HepG2 (cell line): ENCODE measurements around the gene PRKCE. TPM values are rescaled to one million over a fixed set of nuclear protein-coding genes. Genes with fewer than 3 reads are reported as not detected.

ENCODE experiments used
- ATAC-seq: fragments of 200-7000 bp; cut with Tn5 transposase; 3 replicates; pipeline ENCODE4 v1.9.1; 2020; ENCODE audit warnings: mild to moderate bottlenecking, moderate library complexity
- BruUV-seq: library from RNA; stranded (reverse); fragments of 400-500 nt; replicated peaks from 2 replicates; lab custom pipeline; 2021; lab: Mats Ljungman, UMichigan
- CTCF ChIA-PET: fragments of 300-600 bp; formaldehyde crosslinking; extraction: SDS; loops from one replicate; lab custom pipeline; 2021; ENCODE audit warnings: low total read pairs, inconsistent platforms, low intra/inter-chr PET ratio; lab: Yijun Ruan, JAX
- POLR2A ChIA-PET: fragments of 350-600 bp; sonication (Branson Sonifier 250); formaldehyde crosslinking; loops from one replicate; lab custom pipeline; 2020; ENCODE audit warnings: antibody characterized with exemption, inconsistent platforms; lab: Yijun Ruan, JAX
- DNase-seq: peaks from one replicate; pipeline ENCODE4 v3.0.0-alpha.2; 2015; ENCODE audit warnings: low spot score
- FAIRE-seq: peaks from 3 replicates; lab custom pipeline; 2011; peaks lifted over from hg19 to GRCh38; lab: Jason Lieb, UNC
- H2AFZ ChIP-seq: one replicate; pipeline ENCODE4 v1.6.1; 2011; ENCODE audit warnings: low read length, inconsistent platforms
- H3K27ac ChIP-seq: fragments of 300-600 bp; 3 replicates; pipeline ENCODE4 v1.8.0; 2011; ENCODE audit warnings: mixed run types, mild to moderate bottlenecking, mixed read lengths, low read length, inconsistent platforms; ENCODE audit not compliant: insufficient read depth; ENCODE audit errors: extremely low read length
- H3K27me3 ChIP-seq, 2 experiments: fragments of 200-600 bp in 1 of 2; 2 replicates in 1 of 2; 3 replicates in 1 of 2; pipeline versions ENCODE4 v1.6.0 to v1.8.0; 2011; ENCODE audit warnings: low read length in 2 of 2, mild to moderate bottlenecking in 2 of 2, moderate library complexity in 2 of 2, inconsistent platforms in 1 of 2; ENCODE audit not compliant: insufficient read depth in 2 of 2, control insufficient read depth in 1 of 2
- H3K36me3 ChIP-seq, 2 experiments: fragments of 200-600 bp in 1 of 2; replicated peaks in 1 of 2; 2 replicates in 1 of 2; 3 replicates in 1 of 2; pipeline versions ENCODE4 v1.5.1 to v1.8.0; 2011; ENCODE audit warnings: low read length in 2 of 2, inconsistent platforms in 1 of 2; ENCODE audit not compliant: insufficient read depth in 2 of 2, control insufficient read depth in 1 of 2
- H3K4me1 ChIP-seq: 2 replicates; pipeline ENCODE4 v1.5.1; 2012; ENCODE audit warnings: low read length, inconsistent platforms; ENCODE audit not compliant: insufficient read depth
- H3K4me2 ChIP-seq: 2 replicates; pipeline ENCODE4 v1.6.0; 2011; ENCODE audit warnings: low read depth, low read length, inconsistent platforms
- H3K4me3 ChIP-seq, 3 experiments: fragments of 200-600 bp in 1 of 3; sonication (generic), shearing (Covaris generic) in 1 of 3; replicated peaks in 1 of 3; 2 replicates each; pipeline ENCODE4 v1.5.1; 2011 to 2016; ENCODE audit warnings: low read length in 3 of 3, inconsistent platforms in 2 of 3, low read depth in 2 of 3, mild to moderate bottlenecking in 2 of 3, control low read depth in 1 of 3, mixed read lengths in 1 of 3; ENCODE audit not compliant: insufficient read depth in 1 of 3
- H3K79me2 ChIP-seq: one replicate; pipeline ENCODE4 v1.6.1; 2011; ENCODE audit warnings: low read length, inconsistent platforms; ENCODE audit not compliant: insufficient read depth
- H3K9ac ChIP-seq: 2 replicates; pipeline ENCODE4 v1.6.0; 2011; ENCODE audit warnings: mild to moderate bottlenecking, low read depth, low read length, inconsistent platforms; ENCODE audit not compliant: insufficient read depth
- H3K9me3 ChIP-seq: 2 replicates; pipeline ENCODE4 v1.5.1; 2012; ENCODE audit warnings: mild to moderate bottlenecking, low read length
- H4K20me1 ChIP-seq: 2 replicates; pipeline ENCODE4 v1.6.0; 2011; ENCODE audit warnings: inconsistent platforms, mild to moderate bottlenecking, low read length, moderate library complexity; ENCODE audit not compliant: insufficient read depth
- BCL6 ChIP-seq: IDR thresholded peaks from 2 replicates; pipeline ENCODE4 v1.6.1; 2016; ENCODE audit warnings: missing genetic modification reagents, missing compliant biosample characterization
- BORCS8-MEF2B ChIP-seq: sonication (generic); formaldehyde crosslinking; IDR thresholded peaks from 2 replicates; pipeline ENCODE4 v1.8.0; 2022; ENCODE audit warnings: mild to moderate bottlenecking, missing genetic modification reagents
- CEBPB ChIP-seq: IDR thresholded peaks from 2 replicates; pipeline ENCODE4 v1.6.1; 2011; ENCODE audit warnings: low read depth, low read length, improper control_type of control experiment, borderline replicate concordance
- HNRNPH1 ChIP-seq: fragments of 200-400 bp; formaldehyde crosslinking; optimal IDR thresholded peaks from 2 replicates; pipeline ENCODE3; 2017; ENCODE audit warnings: mild to moderate bottlenecking, low read depth, low read length
- HOXA9 ChIP-seq: sonication (generic); formaldehyde crosslinking; IDR thresholded peaks from 2 replicates; pipeline ENCODE4 v1.8.1; 2022; ENCODE audit warnings: missing genetic modification reagents, mild to moderate bottlenecking, moderate library complexity, borderline replicate concordance
- KDM5A ChIP-seq: fragments of 200-600 bp; sonication (generic); IDR thresholded peaks from 2 replicates; pipeline ENCODE4 v1.7.0; 2018; ENCODE audit warnings: antibody characterized with exemption, mild to moderate bottlenecking, low read length, borderline replicate concordance
- KLF6 ChIP-seq: IDR thresholded peaks from 2 replicates; pipeline ENCODE4 v1.8.0; 2016; ENCODE audit warnings: missing biosample characterization, missing genetic modification reagents
- PAWR ChIP-seq: sonication (generic); formaldehyde crosslinking; IDR thresholded peaks from 2 replicates; pipeline ENCODE4 v1.4.0; 2020; ENCODE audit warnings: missing genetic modification reagents, mild to moderate bottlenecking, borderline replicate concordance
- ZNF17 ChIP-seq: sonication (generic); formaldehyde crosslinking; IDR thresholded peaks from 2 replicates; pipeline ENCODE4 v1.5.0; 2020; ENCODE audit warnings: mild to moderate bottlenecking, missing genetic modification reagents
- ZNF430 ChIP-seq: sonication (generic); formaldehyde crosslinking; IDR thresholded peaks from 2 replicates; pipeline ENCODE4 v1.9.0; 2021; ENCODE audit warnings: mild to moderate bottlenecking, missing genetic modification reagents
- ZSCAN20 ChIP-seq: sonication (generic); formaldehyde crosslinking; IDR thresholded peaks from 2 replicates; pipeline ENCODE4 v1.4.0; 2020; ENCODE audit warnings: missing genetic modification reagents, mild to moderate bottlenecking, borderline replicate concordance
- WGBS: methylation state at CpG from one replicate; pipeline ENCODE4 v1.1.6; 2017; ENCODE audit warnings: low lambda C conversion rate; 5-methylcytosine and 5-hydroxymethylcytosine counted together
- in situ Hi-C: cut with HindIII; loops from 2 replicates; pipeline ENCODE4 v1.10.0; 2017; ENCODE audit warnings: low pct_unique_long_range_greater_than_20kb; ENCODE audit not compliant: extremely low pct_ligation_motif_present
- intact Hi-C: fragments of 100-400 bp; cut with micrococcal nuclease; formaldehyde crosslinking; loops from one replicate; pipeline ENCODE4 v1.10.0; 2022; ENCODE audit not compliant: unreplicated experiment
- polyA plus RNA-seq, 8 experiments: library from polyadenylated mRNA; depleted of rRNA in 3 of 8; stranded (reverse) in 7 of 8; unstranded in 1 of 8; fragments of >200 nt; fragmentation: Illumina TruSeq in 4 of 8; extraction: Trizol in 4 of 8; gene quantifications; 2 replicates each; pipeline versions ENCODE4 v1.2.1 to v1.2.3, GENCODE V29; 2011 to 2016; ENCODE audit warnings: low read depth in 4 of 8, missing spikeins in 1 of 8, mixed read lengths in 1 of 8; ENCODE audit not compliant: insufficient read depth in 1 of 8
- total RNA-seq, 5 experiments: library from RNA; depleted of rRNA; stranded (reverse); fragments of >200 nt; fragmentation: Illumina TruSeq; extraction: Trizol; gene quantifications; 2 replicates each; pipeline ENCODE4 v1.2.3, GENCODE V29; 2016; ENCODE audit warnings: low read depth in 1 of 5
- TF ChIP-seq, protein P1 (sequence below), 2 experiments: sonication (generic) in 1 of 2; formaldehyde crosslinking in 1 of 2; IDR thresholded peaks; 2 replicates each; pipeline versions ENCODE4 v1.4.0 to v1.6.1; 2018 to 2020; ENCODE audit warnings: missing genetic modification reagents in 2 of 2, borderline replicate concordance in 1 of 2, low read depth in 1 of 2, mild to moderate bottlenecking in 1 of 2, missing biosample characterization in 1 of 2
- TF ChIP-seq, protein P2 (sequence below): sonication (generic); formaldehyde crosslinking; IDR thresholded peaks from 2 replicates; pipeline ENCODE4 v1.5.0; 2020; ENCODE audit warnings: mild to moderate bottlenecking, missing genetic modification reagents
- TF ChIP-seq, protein P3 (sequence below): sonication (generic); formaldehyde crosslinking; IDR thresholded peaks from 2 replicates; pipeline ENCODE4 v1.4.0; 2020; ENCODE audit warnings: missing genetic modification reagents

Gene PRKCE
- total and polyA plus RNA-seq, 2 of the 13 experiments (the other 11 are each of a cell fraction or from before 2014, with no cell fraction given), result 1.0 to 3.9 TPM

DNA sequence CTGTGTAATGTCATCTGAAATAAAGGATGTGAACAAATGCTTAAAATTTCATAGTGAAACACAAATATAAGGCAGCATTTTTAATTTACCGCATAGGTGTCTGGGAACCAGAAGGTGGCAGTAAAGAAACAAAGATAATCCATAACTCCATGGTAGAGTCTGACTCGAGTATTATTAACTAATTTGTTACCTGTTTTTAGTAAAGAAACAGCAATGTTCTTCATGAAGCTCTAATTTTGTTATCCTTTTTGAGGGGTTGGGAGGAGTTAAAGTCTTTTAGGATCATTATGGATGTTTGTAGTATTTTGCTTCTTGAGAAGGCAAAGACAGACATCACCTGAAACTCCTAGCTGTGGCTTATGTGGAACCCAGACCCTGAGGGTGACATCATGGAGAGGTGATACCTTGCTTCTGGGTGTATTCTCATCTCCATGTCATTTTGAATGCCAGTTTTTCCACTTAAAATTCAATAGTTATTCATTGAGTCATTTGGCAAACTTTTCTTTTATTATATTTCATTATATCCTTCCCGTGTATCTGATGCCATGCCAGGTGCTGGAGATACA is 359.5 kb downstream of the PRKCE start (continued):
- TF ChIP-seq, protein P1, sequence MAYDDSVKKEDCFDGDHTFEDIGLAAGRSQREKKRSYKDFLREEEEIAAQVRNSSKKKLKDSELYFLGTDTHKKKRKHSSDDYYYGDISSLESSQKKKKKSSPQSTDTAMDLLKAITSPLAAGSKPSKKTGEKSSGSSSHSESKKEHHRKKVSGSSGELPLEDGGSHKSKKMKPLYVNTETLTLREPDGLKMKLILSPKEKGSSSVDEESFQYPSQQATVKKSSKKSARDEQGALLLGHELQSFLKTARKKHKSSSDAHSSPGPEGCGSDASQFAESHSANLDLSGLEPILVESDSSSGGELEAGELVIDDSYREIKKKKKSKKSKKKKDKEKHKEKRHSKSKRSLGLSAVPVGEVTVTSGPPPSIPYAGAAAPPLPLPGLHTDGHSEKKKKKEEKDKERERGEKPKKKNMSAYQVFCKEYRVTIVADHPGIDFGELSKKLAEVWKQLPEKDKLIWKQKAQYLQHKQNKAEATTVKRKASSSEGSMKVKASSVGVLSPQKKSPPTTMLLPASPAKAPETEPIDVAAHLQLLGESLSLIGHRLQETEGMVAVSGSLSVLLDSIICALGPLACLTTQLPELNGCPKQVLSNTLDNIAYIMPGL (CRISPR knock-in tag; IDR thresholded peaks at IDR 0.05; ENCODE audit: borderline replicate concordance in 1 of 2, low read depth in 1 of 2), result 0 out of 4 replicates have a peak, but pooled peaks of 1 of the 2 experiments have one; percentile 31
- TF ChIP-seq BCL6 (CRISPR knock-in tag), result no peak
- TF ChIP-seq, all 625 proteins: peak for 9

DNA sequence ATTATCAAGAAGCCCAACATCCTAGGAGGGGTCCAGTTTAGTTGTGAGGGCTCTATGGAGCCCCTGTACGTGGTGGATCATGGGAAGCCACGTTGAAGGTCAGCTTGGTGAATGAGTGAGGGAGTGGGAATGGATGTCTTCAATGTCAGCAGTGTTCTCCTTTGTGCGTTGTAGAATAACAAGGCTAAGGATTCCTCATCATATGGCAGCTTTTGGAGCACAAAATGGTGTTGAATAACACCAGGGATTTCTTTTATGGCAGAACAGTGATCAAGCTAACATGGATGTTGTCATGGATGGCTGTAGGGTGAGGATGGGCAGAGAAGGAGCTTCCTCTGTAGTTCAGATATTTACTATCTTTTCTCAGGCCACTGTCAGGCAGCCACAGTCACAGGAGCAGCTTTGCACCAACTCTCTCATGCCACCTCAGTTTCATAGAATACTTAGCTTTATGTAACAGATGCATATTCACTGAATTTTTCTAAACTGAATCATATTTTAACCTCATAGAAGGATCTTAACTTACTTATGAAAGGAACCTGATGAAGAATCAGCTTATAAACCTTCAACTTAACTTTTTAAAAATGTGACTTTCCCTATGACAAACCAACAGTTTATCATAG is 361.3 kb downstream of the PRKCE start:
- BruUV-seq, result no TSS peak
- CTCF ChIA-PET, result no interaction called here
- intact Hi-C loops, result loop anchor here (5.0 kb wide), 1 partner anchor 285 kb away; the partner anchor contains the start of gene EPAS1
- Histone ChIP-seq H3K27me3 (no peaks in the 10 kb centered on the region), H3K4me1 (no peaks in the 10 kb centered on the region), H3K9ac (no peak overlapping the region), H3K4me3 (no peak overlapping the region), H2AFZ (no peak overlapping the region), H3K4me2 (no peak overlapping the region), H3K27ac (no peak overlapping the region), H3K9me3 (no peaks in the 10 kb centered on the region), H3K79me2 (no peaks in the 10 kb centered on the region), H3K36me3 (no peaks in the 10 kb centered on the region), H4K20me1 (no peaks in the 10 kb centered on the region)
- in situ Hi-C loops, result loop anchor here (10.0 kb wide), 1 partner anchor 352 kb away; no protein-coding TSS in a partner anchor
- POLR2A ChIA-PET, result no interaction called here
- no peak for ATAC-seq
- FAIRE-seq, result no peak
- no peak for DNase-seq
- 48% methylated on average over 3 of the region's 3 CpGs for WGBS
- no peak for TF ChIP-seq HOXA9
- TF ChIP-seq ZSCAN20 (CRISPR knock-in tag), result no peak
- TF ChIP-seq KLF6 (CRISPR knock-in tag), result no peak
- TF ChIP-seq KDM5A, result no peak
- TF ChIP-seq, protein P2, sequence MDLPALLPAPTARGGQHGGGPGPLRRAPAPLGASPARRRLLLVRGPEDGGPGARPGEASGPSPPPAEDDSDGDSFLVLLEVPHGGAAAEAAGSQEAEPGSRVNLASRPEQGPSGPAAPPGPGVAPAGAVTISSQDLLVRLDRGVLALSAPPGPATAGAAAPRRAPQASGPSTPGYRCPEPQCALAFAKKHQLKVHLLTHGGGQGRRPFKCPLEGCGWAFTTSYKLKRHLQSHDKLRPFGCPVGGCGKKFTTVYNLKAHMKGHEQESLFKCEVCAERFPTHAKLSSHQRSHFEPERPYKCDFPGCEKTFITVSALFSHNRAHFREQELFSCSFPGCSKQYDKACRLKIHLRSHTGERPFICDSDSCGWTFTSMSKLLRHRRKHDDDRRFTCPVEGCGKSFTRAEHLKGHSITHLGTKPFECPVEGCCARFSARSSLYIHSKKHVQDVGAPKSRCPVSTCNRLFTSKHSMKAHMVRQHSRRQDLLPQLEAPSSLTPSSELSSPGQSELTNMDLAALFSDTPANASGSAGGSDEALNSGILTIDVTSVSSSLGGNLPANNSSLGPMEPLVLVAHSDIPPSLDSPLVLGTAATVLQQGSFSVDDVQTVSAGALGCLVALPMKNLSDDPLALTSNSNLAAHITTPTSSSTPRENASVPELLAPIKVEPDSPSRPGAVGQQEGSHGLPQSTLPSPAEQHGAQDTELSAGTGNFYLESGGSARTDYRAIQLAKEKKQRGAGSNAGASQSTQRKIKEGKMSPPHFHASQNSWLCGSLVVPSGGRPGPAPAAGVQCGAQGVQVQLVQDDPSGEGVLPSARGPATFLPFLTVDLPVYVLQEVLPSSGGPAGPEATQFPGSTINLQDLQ (CRISPR knock-in tag), result no peak
- TF ChIP-seq ZNF430 (CRISPR knock-in tag), result no peak
- TF ChIP-seq HNRNPH1, result no peak
- TF ChIP-seq BORCS8-MEF2B (CRISPR knock-in tag), result no peak
- TF ChIP-seq ZNF17 (CRISPR knock-in tag), result no peak
- TF ChIP-seq, protein P3, sequence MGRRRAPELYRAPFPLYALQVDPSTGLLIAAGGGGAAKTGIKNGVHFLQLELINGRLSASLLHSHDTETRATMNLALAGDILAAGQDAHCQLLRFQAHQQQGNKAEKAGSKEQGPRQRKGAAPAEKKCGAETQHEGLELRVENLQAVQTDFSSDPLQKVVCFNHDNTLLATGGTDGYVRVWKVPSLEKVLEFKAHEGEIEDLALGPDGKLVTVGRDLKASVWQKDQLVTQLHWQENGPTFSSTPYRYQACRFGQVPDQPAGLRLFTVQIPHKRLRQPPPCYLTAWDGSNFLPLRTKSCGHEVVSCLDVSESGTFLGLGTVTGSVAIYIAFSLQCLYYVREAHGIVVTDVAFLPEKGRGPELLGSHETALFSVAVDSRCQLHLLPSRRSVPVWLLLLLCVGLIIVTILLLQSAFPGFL, result no peak
- TF ChIP-seq CEBPB, result no peak
- no peak for TF ChIP-seq PAWR
